Astrocyte (in vitro differentiated cells and primary cell): Measurements from ENCODE around the gene CASKIN2.

Experiments used
- CTCF ChIP-seq: IDR thresholded peaks from 2 replicates; pipeline ENCODE4 v1.5.1; 2011; ENCODE audit warnings: low read depth, mild to moderate bottlenecking, inconsistent platforms, low read length, moderate library complexity; ENCODE audit not compliant: insufficient read depth
- EZH2 ChIP-seq: IDR thresholded peaks from 2 replicates; pipeline ENCODE4 v1.6.1; 2012; ENCODE audit warnings: mild to moderate bottlenecking, low read length, inconsistent platforms; ENCODE audit not compliant: insufficient read depth

GRCh38 chr17:75542728-75543336 lies 27.5 kb upstream of the CASKIN2 start:
- no peak for TF ChIP-seq CTCF
- TF ChIP-seq EZH2 = no peak
